Activated CD8-positive, alpha-beta memory T cell treated with anti-CD3 and anti-CD28 coated beads, Interleukin-2, amount 50 U/mL, for 1 hour (primary cell): Measurements from ENCODE around the gene TRPM2.

ENCODE experiments used
- DNase-seq: peaks from one replicate; pipeline ENCODE4 v3.0.0-alpha.2; 2020; ENCODE audit errors: extremely low read depth

The TRPM2 gene

GRCh38 chr21:44429894-44430293 lies 76.5 kb downstream of the TRPM2 start:
- no peak for DNase-seq

DNA sequence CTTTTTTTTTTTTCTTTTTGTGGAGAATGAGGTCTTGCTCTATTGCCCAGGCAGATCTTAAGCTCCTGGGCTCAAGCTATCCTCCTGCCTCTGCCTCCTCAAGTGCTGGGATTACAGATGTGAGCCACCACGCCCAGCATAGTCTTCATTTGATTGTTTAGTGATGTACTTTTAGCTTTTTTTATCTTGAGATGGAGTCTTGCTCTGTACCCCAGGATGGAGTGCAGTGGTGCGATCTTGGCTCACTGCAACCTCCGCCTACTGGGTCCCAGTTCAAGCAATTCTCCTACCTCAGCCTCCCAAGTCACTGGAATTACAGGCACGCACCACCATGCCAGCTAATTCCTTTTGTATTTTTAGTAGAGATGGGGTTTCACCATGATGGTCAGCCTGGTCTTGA lies 77.9 kb downstream of the TRPM2 start:
- DNase-seq = no peak

DNA sequence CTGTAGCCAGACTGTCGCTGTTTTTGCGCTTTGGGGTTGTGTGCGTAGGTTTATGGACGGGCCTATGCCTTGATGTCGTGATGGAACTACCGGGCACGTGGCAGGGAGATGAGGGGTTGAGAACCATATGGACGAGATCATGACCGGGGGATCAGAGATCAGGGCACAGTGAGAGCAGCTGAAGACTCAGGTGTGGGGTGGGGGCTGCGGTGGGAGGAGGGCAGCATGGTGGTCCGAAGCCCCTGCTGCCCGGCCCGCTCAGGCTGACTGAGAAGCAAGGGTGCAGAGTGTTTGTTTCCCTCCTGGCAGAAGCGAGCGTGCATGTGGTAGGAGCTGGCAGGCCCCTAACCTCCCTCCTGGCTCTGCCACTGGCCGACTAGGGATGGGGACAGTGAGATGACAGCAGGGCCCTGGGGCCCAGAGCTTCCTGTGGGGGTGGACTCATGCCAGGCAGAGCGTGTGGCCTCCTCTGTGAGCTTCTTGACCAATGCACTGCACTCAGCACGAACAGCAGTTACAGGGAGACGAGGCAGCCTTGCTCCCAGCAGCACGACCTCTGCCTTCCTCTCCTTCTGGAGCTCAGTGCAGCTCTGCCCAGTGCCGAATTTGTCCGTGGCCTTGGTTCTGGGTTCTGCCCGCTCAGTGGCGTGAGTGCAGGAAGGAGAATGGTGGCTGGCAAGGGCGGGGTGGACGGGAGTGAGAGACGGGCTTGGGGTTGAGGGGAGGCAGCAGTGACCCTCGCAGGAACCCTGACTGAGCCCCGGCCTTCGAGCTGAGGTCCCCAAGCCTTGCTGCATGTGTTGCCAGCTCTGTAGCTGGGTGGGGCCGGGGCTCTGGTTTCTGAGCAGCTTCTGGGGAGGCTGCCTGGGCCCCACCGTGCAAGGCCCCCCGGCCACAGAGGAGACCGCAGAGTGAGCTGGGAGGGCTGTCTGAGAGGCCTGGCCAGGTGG lies 79.7 kb downstream of the TRPM2 start:
- DNase-seq = no peak

DNA sequence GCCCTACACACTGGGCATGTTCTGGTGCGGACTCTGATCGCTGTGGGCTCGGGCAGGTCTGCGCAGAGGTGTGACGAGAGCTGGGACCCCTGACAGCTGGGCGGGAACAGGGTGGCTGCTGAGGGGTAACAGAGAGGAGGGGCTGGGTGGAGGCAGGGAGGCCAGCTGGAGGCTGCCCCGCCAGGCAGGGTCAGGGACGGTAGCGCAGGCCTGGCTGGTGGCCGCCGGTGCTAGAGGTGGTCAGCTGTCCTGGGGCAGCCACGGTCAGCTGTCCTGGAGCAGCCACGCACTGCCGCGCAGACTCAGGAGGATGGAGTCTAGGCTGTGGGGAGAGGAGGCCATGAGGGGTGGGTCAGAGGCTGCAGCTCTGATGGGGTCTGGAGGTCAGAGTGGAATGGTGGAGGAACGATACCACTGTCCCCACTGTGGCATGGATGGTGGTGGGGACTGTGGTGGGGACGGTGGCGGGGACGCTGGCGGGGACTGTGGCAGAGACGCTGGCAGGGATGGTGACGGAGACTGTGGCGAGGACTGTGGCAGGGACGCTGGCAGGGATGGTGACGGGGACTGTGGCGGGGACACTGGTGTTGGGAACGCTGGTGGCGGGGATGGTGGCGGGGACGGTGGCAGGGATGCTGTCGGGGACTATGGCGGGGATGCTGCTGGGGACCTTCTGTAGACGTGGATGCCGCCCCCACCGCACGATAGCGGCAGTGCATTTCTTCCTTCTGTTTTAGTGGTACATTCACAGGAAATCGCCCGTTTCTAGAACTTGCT lies 80.6 kb downstream of the TRPM2 start:
- no peak for DNase-seq

DNA sequence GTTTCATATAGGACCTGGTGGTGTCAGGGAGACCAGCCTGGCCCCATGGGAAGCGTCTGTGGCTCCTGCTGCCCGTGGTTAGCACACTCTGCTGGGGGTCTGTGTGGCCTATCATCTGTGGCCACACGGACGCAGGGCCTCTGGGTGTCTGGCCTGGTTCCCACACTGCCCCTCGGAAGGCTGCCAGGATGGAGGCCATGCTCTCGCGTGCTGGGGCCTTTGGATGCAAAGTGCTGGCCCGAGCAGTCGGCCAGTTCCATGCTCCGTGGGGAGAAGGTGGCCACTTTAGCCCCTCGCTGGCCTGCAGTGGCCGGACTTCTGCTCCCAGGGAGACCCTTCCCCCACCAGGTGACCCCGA lies 81.1 kb downstream of the TRPM2 start:
- no peak for DNase-seq

- DNase-seq = no peak
These were observed 81.7 kb downstream of the TRPM2 start for GRCh38 chr21:44434936-44435635.

- DNase-seq = no peak
These were observed 82.7 kb downstream of the TRPM2 start for GRCh38 chr21:44436111-44436611.

DNA sequence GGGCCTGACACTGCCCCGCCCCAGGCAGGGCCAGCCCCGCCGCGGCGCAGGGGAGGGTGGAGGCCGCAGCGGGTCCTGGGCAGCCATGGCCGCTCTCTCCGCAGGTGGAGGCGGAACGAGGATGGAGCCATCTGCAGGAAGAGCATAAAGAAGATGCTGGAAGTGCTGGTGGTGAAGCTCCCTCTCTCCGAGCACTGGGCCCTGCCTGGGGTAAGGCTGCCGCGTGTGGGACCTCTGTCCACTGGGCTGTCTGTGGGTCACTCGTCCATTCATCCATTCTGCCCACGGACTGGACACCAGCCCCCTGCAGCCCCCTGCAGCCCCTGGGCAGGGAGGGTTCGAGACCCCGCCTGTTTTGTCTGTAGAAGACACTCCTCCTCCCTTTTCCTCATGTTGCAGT lies 83.5 kb downstream of the TRPM2 start:
- no peak for DNase-seq

GRCh38 chr21:44437371-44437695 lies 83.9 kb downstream of the TRPM2 start:
- no peak for DNase-seq

GRCh38 chr21:44437696-44438431 lies 84.4 kb downstream of the TRPM2 start:
- no peak for DNase-seq

GRCh38 chr21:44438531-44439210 lies 85.2 kb downstream of the TRPM2 start:
- no peak for DNase-seq

DNA sequence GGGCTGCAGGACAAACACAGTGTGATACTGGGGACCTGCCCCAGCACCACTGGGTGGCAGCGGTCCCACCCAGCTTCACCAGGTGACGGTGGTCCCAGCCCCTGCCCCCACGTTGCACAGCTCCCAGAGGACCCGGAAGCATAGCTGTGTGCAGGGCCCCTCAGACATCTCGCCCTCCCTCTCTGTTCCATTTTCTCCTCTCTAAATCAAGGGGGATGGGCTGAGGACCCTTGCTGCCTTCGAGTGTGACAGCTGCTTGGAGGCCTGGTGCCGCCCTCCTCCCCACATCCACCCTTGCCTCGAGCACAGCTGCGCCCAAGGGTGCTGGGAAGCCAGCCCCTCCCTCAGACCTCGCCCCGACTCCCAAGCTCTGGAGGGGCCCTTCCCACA lies 85.8 kb downstream of the TRPM2 start:
- DNase-seq = no peak

- no peak for DNase-seq
These were observed 87.0 kb downstream of the TRPM2 start for GRCh38 chr21:44440241-44441040.

GRCh38 chr21:44441041-44441400 lies 87.6 kb downstream of the TRPM2 start:
- DNase-seq = no peak

GRCh38 chr21:44441581-44442265 lies 88.3 kb downstream of the TRPM2 start:
- DNase-seq = no peak

DNA sequence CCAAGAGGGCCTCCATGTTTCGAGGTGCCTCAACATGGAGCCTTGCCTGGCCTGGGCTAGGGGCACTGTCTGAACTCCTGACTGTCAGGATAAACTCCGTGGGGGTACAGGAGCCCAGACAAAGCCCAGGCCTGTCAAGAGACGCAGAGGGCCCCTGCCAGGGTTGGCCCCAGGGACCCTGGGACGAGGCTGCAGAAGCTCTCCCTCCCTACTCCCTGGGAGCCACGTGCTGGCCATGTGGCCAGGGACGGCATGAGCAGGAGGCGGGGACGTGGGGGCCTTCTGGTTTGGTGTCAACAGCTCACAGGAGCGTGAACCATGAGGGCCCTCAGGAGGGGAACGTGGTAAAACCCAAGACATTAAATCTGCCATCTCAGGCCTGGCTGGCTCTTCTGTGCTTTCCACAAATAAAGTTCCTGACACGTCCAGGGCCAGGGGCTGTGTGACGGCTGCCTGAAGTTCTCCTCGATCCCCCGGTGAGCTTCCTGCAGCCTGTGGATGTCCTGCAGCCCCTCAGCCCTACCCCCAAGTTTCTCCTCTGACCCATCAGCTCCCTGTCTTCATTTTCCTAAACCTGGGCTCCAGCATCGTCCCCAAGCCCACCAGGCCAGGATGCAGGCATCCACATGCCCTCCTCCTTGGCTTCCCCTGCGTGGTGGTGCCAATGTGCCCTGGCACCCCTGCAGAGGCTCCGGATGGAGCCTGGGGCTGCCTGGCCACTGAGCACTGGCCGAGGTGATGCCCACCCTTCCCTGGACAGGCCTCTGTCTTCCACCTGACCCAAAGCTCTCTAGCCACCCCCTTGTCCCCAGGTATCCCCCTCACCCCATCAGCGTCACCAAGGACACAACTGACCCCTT lies 89.1 kb downstream of the TRPM2 start:
- no peak for DNase-seq

GRCh38 chr21:44443291-44443890 lies 90.0 kb downstream of the TRPM2 start:
- no peak for DNase-seq

GRCh38 chr21:44443891-44444285 lies 90.5 kb downstream of the TRPM2 start:
- no peak for DNase-seq
